WI38 (cell line): Measurements from ENCODE around the gene MAP3K1.

Experiments used
- H3K4me3 ChIP-seq: 2 replicates; pipeline ENCODE4 v1.5.1; 2011; ENCODE audit warnings: low read depth, mild to moderate bottlenecking, control low read depth, low read length
- CTCF ChIP-seq: IDR thresholded peaks from 2 replicates; pipeline ENCODE4 v1.5.1; 2012; ENCODE audit warnings: low read depth, mild to moderate bottlenecking, control low read depth, low read length

The MAP3K1 gene

GRCh38 chr5:56919942-56920662 lies 104.8 kb downstream of the MAP3K1 start:
- no peak overlapping the region for H3K4me3 ChIP-seq
- TF ChIP-seq CTCF, result no peak

DNA sequence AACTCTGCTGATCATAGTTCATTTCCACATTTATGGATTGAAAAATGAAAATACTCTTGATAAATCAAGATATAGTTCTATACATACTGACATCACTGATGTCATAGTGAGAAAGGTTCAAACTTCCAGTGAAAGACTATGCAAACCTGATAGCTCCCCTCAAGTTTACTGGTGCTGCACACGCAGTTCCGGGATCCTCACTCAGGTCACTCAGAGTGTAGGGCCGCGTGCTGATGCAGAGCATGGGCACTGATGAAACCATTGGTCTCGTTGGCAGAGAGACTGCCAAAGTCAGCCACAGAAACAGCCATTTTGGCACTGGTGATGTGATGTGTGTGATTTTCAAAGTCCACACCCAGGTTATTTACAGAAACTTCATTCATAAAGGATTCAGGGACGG lies 107.6 kb downstream of the MAP3K1 start:
- no peak for TF ChIP-seq CTCF
- H3K4me3 ChIP-seq, result no peak overlapping the region

- TF ChIP-seq CTCF, result no peak
- H3K4me3 ChIP-seq, result no peak overlapping the region
Observed at GRCh38 chr5:56934325-56934724, 119.0 kb downstream of the MAP3K1 start.

DNA sequence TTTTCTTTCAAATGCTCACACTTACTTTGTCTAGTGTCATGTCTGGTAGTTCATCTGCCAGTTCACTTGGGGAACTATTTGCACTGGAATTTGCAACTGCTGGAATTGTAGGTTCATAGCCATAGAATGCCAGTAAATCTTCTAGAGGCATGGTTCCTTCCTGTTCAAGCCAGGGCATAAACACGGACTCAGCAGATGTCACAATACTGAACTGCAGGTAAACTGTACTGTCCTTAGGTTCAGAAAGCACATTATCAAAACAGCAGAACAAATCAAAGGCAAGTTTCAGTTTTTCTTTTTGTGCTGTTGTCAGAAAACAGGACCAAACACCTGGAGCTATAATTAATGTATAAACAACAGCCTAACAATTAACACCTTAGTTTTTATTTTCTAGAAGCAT lies 123.5 kb downstream of the MAP3K1 start:
- H3K4me3 ChIP-seq, result no peak overlapping the region

DNA sequence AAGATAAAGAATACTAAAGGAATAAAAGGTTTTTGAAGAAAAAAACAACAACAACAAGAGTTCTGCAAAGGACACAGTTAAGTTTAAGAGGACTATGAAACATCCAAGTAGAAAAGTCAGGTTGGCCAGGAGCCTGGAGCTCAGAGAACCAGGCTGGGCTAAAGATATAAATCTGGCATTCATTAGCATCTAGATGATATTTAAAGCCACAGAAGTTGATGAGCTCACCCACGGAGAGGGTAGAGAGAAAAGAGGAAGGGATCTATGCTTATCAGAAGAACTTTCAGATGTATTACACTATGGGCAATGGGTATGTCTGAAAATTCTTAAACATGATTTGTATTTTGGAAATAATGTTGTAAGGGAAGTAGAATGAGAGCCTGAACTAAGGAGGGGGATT lies 126.6 kb downstream of the MAP3K1 start:
- TF ChIP-seq CTCF, result no peak
- H3K4me3 ChIP-seq, result no peak overlapping the region

More for the DNA sequence above, 123.5 kb downstream of the MAP3K1 start:
- no peak for TF ChIP-seq CTCF
